Endothelial cell of umbilical vein (primary cell): ENCODE results near the gene BLTP3A.

Experiments used
- CTCF ChIP-seq, 2 donors: IDR thresholded peaks; 1 replicate in 1 of 2; 2 replicates in 1 of 2; pipeline ENCODE4 v1.5.1; 2011; ENCODE audit warnings: low read length in 2 of 2, mild to moderate bottlenecking in 2 of 2, moderate library complexity in 2 of 2, control low read depth in 1 of 2, inconsistent platforms in 1 of 2, low read depth in 1 of 2; ENCODE audit not compliant: insufficient read depth in 1 of 2; ENCODE audit errors: extremely low read depth in 1 of 2
- EZH2 ChIP-seq: IDR thresholded peaks from 2 replicates; pipeline ENCODE4 v1.6.1; 2012; ENCODE audit warnings: borderline replicate concordance, low read depth, mild to moderate bottlenecking, moderate library complexity, low read length, inconsistent platforms; ENCODE audit not compliant: severe bottlenecking
- JUN ChIP-seq: IDR thresholded peaks from 2 replicates; pipeline ENCODE4 v1.6.1; 2011; ENCODE audit warnings: borderline replicate concordance, low read depth; ENCODE audit not compliant: insufficient read length, insufficient read depth
- MAX ChIP-seq: IDR thresholded peaks from 2 replicates; pipeline ENCODE4 v1.6.1; 2011; ENCODE audit not compliant: insufficient read depth, insufficient read length
- MYC ChIP-seq: IDR thresholded peaks from one replicate; pipeline ENCODE4 v1.6.1; 2011; ENCODE audit warnings: mild to moderate bottlenecking, low read depth, low read length
- POLR2A ChIP-seq: IDR thresholded peaks from 2 replicates; pipeline ENCODE4 v1.6.1; 2012; ENCODE audit warnings: low read depth, mild to moderate bottlenecking, control low read depth, low read length
- POLR2AphosphoS5 ChIP-seq: IDR thresholded peaks from 2 replicates; pipeline ENCODE4 v1.6.1; 2012; ENCODE audit warnings: low read depth, mild to moderate bottlenecking, control low read depth, low read length, moderate library complexity; ENCODE audit not compliant: insufficient read depth

DNA sequence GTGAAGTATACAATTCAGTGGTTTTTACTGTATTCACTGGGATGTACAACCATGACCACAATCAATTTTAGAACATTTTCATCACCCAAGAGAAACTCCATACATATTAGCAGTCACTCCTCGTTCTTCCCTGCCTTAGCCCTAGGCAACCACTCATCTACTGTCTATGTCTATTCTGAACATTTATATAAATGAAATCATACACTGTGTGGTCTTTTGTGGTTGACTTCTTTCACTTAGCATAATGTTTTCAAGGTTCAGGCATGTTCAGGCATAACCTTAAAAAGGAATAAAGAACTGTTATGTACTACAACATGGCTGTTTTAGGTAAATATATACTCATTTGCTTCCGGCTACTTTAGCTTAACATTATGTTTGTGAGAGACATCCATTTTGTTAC lies 37.3 kb downstream of the BLTP3A start:
- TF ChIP-seq CTCF (IDR thresholded peaks at IDR 0.05; ENCODE audit: extremely low read depth in 1 of 2, insufficient read depth in 1 of 2, low read depth in 1 of 2, low read length in 2 of 2), result no peak
- no peak for TF ChIP-seq POLR2AphosphoS5
- TF ChIP-seq MAX, result no peak
- no peak for TF ChIP-seq POLR2A
- no peak for TF ChIP-seq MYC
- no peak for TF ChIP-seq EZH2
- TF ChIP-seq JUN, result no peak
